HEK293 (cell line): ENCODE measurements around the gene SLX9.

Source experiments
- CTCF ChIA-PET: fragments of 350-600 bp; formaldehyde crosslinking; extraction: SDS; loops from one replicate; lab custom pipeline; 2021; ENCODE audit warnings: antibody characterized with exemption; lab: Yijun Ruan, JAX
- POLR2A ChIA-PET: fragments of 300-600 bp; formaldehyde crosslinking; extraction: SDS; loops from one replicate; lab custom pipeline; 2020; ENCODE audit warnings: antibody characterized with exemption, inconsistent platforms; lab: Yijun Ruan, JAX
- H3K27ac ChIP-seq: fragments of 200-500 bp; sonication (Bioruptor generic); 2 replicates; pipeline ENCODE4 v1.5.1; 2014; ENCODE audit warnings: low read depth, low read length, control low read depth, inconsistent platforms; ENCODE audit errors: extremely low read depth
- H3K36me3 ChIP-seq, 2 experiments: fragments of 200-500 bp in 1 of 2; sonication (Bioruptor generic) in 1 of 2; 1 replicate in 1 of 2; 2 replicates in 1 of 2; pipeline ENCODE4 v1.5.1; 2014 to 2017; ENCODE audit warnings: inconsistent platforms in 2 of 2, low read length in 2 of 2; ENCODE audit not compliant: control insufficient read depth in 2 of 2, insufficient read depth in 1 of 2
- H3K4me1 ChIP-seq: fragments of 200-500 bp; sonication (Bioruptor generic); 2 replicates; pipeline ENCODE4 v1.5.1; 2014; ENCODE audit warnings: mild to moderate bottlenecking, low read length, inconsistent platforms; ENCODE audit not compliant: control insufficient read depth, insufficient read depth
- H3K4me3 ChIP-seq: 2 replicates; pipeline ENCODE4 v1.5.1; 2011; ENCODE audit warnings: low read depth, mild to moderate bottlenecking, control low read depth, low read length, moderate library complexity
- H3K9me3 ChIP-seq: fragments of 200-500 bp; sonication (Bioruptor generic); 2 replicates; pipeline ENCODE4 v1.5.1; 2014; ENCODE audit warnings: low read depth, low read length, inconsistent platforms; ENCODE audit not compliant: control insufficient read depth, insufficient read depth
- BCL6B ChIP-seq: fragments of 450-650 bp; formaldehyde crosslinking; IDR thresholded peaks from 2 replicates; pipeline ENCODE4 v1.5.1; 2017; ENCODE audit warnings: missing biosample characterization, missing genetic modification characterization
- GLIS1 ChIP-seq: fragments of 450-650 bp; formaldehyde crosslinking; IDR thresholded peaks from 2 replicates; pipeline ENCODE4 v1.5.1; 2016; ENCODE audit warnings: missing biosample characterization, missing genetic modification characterization
- KLF9 ChIP-seq: fragments of 450-650 bp; formaldehyde crosslinking; IDR thresholded peaks from 2 replicates; pipeline ENCODE4 v1.5.1; 2016; ENCODE audit warnings: missing biosample characterization, missing genetic modification characterization, low read depth
- MYNN ChIP-seq: fragments of 450-650 bp; formaldehyde crosslinking; IDR thresholded peaks from 2 replicates; pipeline ENCODE4 v1.5.1; 2016; ENCODE audit warnings: missing biosample characterization, missing genetic modification characterization, borderline replicate concordance
- SCRT1 ChIP-seq: fragments of 450-650 bp; formaldehyde crosslinking; IDR thresholded peaks from 2 replicates; pipeline ENCODE4 v1.5.1; 2016; ENCODE audit warnings: missing biosample characterization, missing genetic modification characterization, borderline replicate concordance
- TSHZ1 ChIP-seq: fragments of 450-650 bp; formaldehyde crosslinking; IDR thresholded peaks from 2 replicates; pipeline ENCODE4 v1.5.1; 2016; ENCODE audit warnings: missing biosample characterization, missing genetic modification characterization, borderline replicate concordance
- ZBTB11 ChIP-seq: fragments of 450-650 bp; formaldehyde crosslinking; conservative IDR thresholded peaks from 2 replicates; pipeline ENCODE4 v1.5.1; 2016; ENCODE audit warnings: low read depth, missing biosample characterization, missing genetic modification characterization
- ZBTB48 ChIP-seq: fragments of 450-650 bp; formaldehyde crosslinking; IDR thresholded peaks from 2 replicates; pipeline ENCODE4 v1.5.1; 2016; ENCODE audit warnings: missing biosample characterization, missing genetic modification characterization
- ZBTB7A ChIP-seq: fragments of 450-650 bp; formaldehyde crosslinking; IDR thresholded peaks from 2 replicates; pipeline ENCODE4 v1.5.1; 2016; ENCODE audit warnings: low read depth, missing biosample characterization, missing genetic modification characterization
- ZEB2 ChIP-seq: fragments of 450-650 bp; formaldehyde crosslinking; IDR thresholded peaks from 2 replicates; pipeline ENCODE4 v1.5.1; 2016; ENCODE audit warnings: missing biosample characterization, missing genetic modification characterization
- ZFP3 ChIP-seq: fragments of 450-650 bp; formaldehyde crosslinking; IDR thresholded peaks from 2 replicates; pipeline ENCODE4 v1.5.1; 2016; ENCODE audit warnings: low read depth, missing biosample characterization, missing genetic modification characterization
- ZIC2 ChIP-seq: fragments of 450-650 bp; formaldehyde crosslinking; IDR thresholded peaks from 2 replicates; pipeline ENCODE4 v1.5.1; 2016; ENCODE audit warnings: missing biosample characterization, missing genetic modification characterization
- ZNF10 ChIP-seq: fragments of 450-650 bp; formaldehyde crosslinking; IDR thresholded peaks from 2 replicates; pipeline ENCODE4 v1.5.1; 2017; ENCODE audit warnings: missing biosample characterization, missing genetic modification characterization
- ZNF202 ChIP-seq: fragments of 450-650 bp; formaldehyde crosslinking; IDR thresholded peaks from 2 replicates; pipeline ENCODE4 v1.5.1; 2016; ENCODE audit warnings: missing biosample characterization, missing genetic modification characterization, borderline replicate concordance
- ZNF274 ChIP-seq, 2 experiments: fragments of 200-500 bp in 1 of 2; fragments of 450-650 bp in 1 of 2; sonication (Bioruptor generic) in 1 of 2; formaldehyde crosslinking in 1 of 2; IDR thresholded peaks; 2 replicates each; pipeline versions ENCODE4 v1.5.1 to v1.6.1; 2014 to 2016; ENCODE audit warnings: borderline replicate concordance in 1 of 2, inconsistent platforms in 1 of 2, low read length in 1 of 2, missing biosample characterization in 1 of 2, missing genetic modification characterization in 1 of 2
- ZNF521 ChIP-seq: fragments of 450-650 bp; formaldehyde crosslinking; IDR thresholded peaks from 2 replicates; pipeline ENCODE4 v1.5.1; 2017; ENCODE audit warnings: missing biosample characterization, mild to moderate bottlenecking, missing genetic modification characterization
- ZNF585B ChIP-seq: fragments of 450-650 bp; formaldehyde crosslinking; IDR thresholded peaks from 2 replicates; pipeline ENCODE4 v1.5.1; 2016; ENCODE audit warnings: missing biosample characterization, missing genetic modification characterization
- ZNF596 ChIP-seq: fragments of 450-650 bp; IDR thresholded peaks from 2 replicates; pipeline ENCODE4 v1.5.0; 2018; ENCODE audit warnings: missing biosample characterization, mild to moderate bottlenecking, missing genetic modification characterization, moderate library complexity
- ZNF654 ChIP-seq: fragments of 450-650 bp; formaldehyde crosslinking; IDR thresholded peaks from 2 replicates; pipeline ENCODE4 v1.5.1; 2016; ENCODE audit warnings: low read depth, missing biosample characterization, missing genetic modification characterization
- ZNF658 ChIP-seq: fragments of 450-650 bp; formaldehyde crosslinking; IDR thresholded peaks from 2 replicates; pipeline ENCODE4; 2016; ENCODE audit warnings: missing biosample characterization, missing genetic modification characterization
- TF ChIP-seq, protein P1 (sequence below): fragments of 450-650 bp; formaldehyde crosslinking; IDR thresholded peaks from 2 replicates; pipeline ENCODE4 v1.5.1; 2016; ENCODE audit warnings: missing biosample characterization, missing genetic modification characterization

Gene SLX9

DNA sequence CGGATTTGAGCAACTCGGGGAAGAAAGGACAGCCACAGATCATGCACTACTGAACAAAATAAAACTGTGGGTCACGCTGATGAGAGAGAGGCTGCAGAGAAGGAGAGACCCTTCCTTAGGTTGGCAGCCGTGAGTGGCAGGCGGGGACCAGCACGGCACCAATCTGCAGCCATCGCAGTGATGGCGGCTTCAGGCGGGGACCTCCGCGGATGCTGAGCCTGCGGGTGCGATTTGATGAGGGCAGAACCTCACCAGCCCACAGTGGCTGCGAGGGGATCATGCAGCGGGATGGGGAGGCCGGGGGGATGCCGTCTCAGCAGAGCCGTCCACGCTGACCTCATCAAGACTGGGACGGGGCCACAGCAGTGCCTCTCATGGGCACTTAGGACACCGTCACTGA, 30.9 kb upstream of the SLX9 start:
- CTCF ChIA-PET = no interaction called here
- H3K36me3 ChIP-seq = no peaks in the 10 kb centered on the region
- TF ChIP-seq MYNN (no peak), TSHZ1 (tag by site-specific recombination) (no peak), ZBTB7A (tag by site-specific recombination) (no peak), BCL6B (tag by site-specific recombination) (no peak)
- TF ChIP-seq, all 188 proteins: peak for 0
- H3K9me3 ChIP-seq = no peaks in the 10 kb centered on the region
- no peak overlapping the region for H3K27ac ChIP-seq
- H3K4me1 ChIP-seq = no peaks in the 10 kb centered on the region
- H3K4me3 ChIP-seq = no peak overlapping the region
- POLR2A ChIA-PET = no interaction called here

- Histone ChIP-seq H3K36me3 (no peaks in the 10 kb centered on the region), H3K4me3 (no peak overlapping the region), H3K9me3 (no peaks in the 10 kb centered on the region), H3K4me1 (no peaks in the 10 kb centered on the region), H3K27ac (no peak overlapping the region)
- POLR2A ChIA-PET = no interaction called here
- CTCF ChIA-PET = interaction anchor here (1.3 kb wide), 1 partner anchor 17 kb away, joined by 8 read pairs; no protein-coding TSS in a partner anchor
- TF ChIP-seq ZNF521 (tag by site-specific recombination) (no peak), ZBTB48 (no peak), ZNF585B (tag by site-specific recombination) (no peak), SCRT1 (tag by site-specific recombination) (no peak), ZNF658 (tag by site-specific recombination) (no peak), KLF9 (tag by site-specific recombination) (no peak), ZNF274 (IDR thresholded peaks at IDR 0.05; ENCODE audit: low read length) (no peak), ZNF274 (tag by site-specific recombination; IDR thresholded peaks at IDR 0.05; ENCODE audit: borderline replicate concordance) (no peak), ZNF596 (no peak), ZNF202 (tag by site-specific recombination) (no peak)
These were observed 30.1 kb upstream of the SLX9 start for GRCh38 chr21:44909719-44910118.

DNA sequence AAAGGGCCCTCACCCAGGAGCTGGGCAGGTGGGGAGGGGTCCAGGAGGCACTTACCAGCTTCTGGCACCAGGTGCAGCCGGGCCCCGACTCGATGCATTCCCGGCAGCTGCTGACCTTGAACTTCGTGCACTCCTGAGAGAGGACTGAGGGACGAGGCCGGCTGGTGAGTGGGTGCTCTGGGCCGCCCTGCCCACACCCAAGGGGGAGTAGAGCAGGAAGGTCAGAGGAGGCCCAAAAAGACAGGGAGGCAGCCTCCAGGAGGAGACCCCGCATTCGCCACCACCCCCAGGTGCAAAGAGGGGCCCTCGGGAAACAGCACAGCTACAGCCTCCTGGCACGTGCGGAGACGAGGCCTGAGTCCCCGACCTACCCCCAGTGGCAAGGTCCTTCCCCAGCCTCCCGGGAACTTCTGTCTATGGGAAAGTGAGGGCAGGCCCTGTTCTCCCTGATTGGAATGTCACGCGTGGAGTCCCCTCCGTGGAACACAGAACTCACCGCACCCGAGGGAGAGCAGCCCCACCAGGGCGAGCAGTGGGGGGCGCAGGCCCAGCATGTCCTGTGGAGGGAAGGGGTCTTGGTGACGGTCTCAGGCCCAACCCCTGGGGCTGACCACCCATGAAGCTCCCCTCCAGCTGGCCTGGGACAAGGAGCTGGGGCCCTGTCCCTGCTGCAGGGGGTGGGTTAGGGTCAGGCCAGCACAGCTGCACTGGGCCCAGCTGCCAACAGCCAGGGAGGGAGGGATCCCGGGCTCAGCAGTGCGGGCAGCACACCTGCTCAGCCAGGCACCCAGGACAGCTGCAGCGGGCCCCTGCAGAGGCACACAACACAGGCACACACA, 29.4 kb upstream of the SLX9 start:
- no peaks in the 10 kb centered on the region for H3K9me3 ChIP-seq
- H3K36me3 ChIP-seq = no peaks in the 10 kb centered on the region
- CTCF ChIA-PET = interaction anchor here (1.3 kb wide), 1 partner anchor 18 kb away, joined by 8 read pairs; no protein-coding TSS in a partner anchor
- H3K4me3 ChIP-seq = no peak overlapping the region
- POLR2A ChIA-PET = no interaction called here
- no peaks in the 10 kb centered on the region for H3K4me1 ChIP-seq
- H3K27ac ChIP-seq = no peak overlapping the region
- TF ChIP-seq ZFP3 (no peak), ZEB2 (no peak), GLIS1 (tag by site-specific recombination) (peak; percentile 62; the same call in 1 of the 2 replicates), ZNF10 (tag by site-specific recombination) (no peak), ZNF654 (no peak), ZIC2 (peak; percentile 68), ZBTB11 (tag by site-specific recombination) (no peak)
- TF ChIP-seq, protein P1, sequence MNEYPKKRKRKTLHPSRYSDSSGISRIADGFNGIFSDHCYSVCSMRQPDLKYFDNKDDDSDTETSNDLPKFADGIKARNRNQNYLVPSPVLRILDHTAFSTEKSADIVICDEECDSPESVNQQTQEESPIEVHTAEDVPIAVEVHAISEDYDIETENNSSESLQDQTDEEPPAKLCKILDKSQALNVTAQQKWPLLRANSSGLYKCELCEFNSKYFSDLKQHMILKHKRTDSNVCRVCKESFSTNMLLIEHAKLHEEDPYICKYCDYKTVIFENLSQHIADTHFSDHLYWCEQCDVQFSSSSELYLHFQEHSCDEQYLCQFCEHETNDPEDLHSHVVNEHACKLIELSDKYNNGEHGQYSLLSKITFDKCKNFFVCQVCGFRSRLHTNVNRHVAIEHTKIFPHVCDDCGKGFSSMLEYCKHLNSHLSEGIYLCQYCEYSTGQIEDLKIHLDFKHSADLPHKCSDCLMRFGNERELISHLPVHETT = no peak
